K562 (cell line): ENCODE results near the gene QRFPR. TPM values are rescaled to one million over a fixed set of nuclear protein-coding genes. Genes with fewer than 3 reads are reported as not detected.

Experiments
- ATAC-seq: fragments of 200-7000 bp; cut with Tn5 transposase; 3 replicates; pipeline ENCODE4 v1.9.1; 2020; ENCODE audit warnings: moderate library complexity
- BruUV-seq: library from RNA; stranded (reverse); fragments of 400-500 nt; replicated peaks from 2 replicates; lab custom pipeline; 2021; lab: Mats Ljungman, UMichigan
- CTCF ChIA-PET: fragments of 300-600 bp; formaldehyde crosslinking; extraction: SDS; loops from one replicate; lab custom pipeline; 2021; ENCODE audit warnings: low intra/inter-chr PET ratio; lab: Yijun Ruan, JAX
- POLR2A ChIA-PET: fragments of 300-600, 350-650 bp; sonication (Branson Sonifier 250); formaldehyde crosslinking; extraction: SDS; loops from one replicate; lab custom pipeline; 2021; ENCODE audit warnings: antibody characterized with exemption, inconsistent platforms; lab: Yijun Ruan, JAX
- DNase-seq, 4 experiments: peaks; one replicate each; pipeline versions ENCODE4 v3.0.0 to v3.0.0-alpha.2; 2011 to 2018; ENCODE audit warnings: low spot score in 3 of 4, mixed read lengths in 3 of 4; ENCODE audit errors: extremely low read depth in 1 of 4
- FAIRE-seq: peaks from 2 replicates; lab custom pipeline; 2011; peaks lifted over from hg19 to GRCh38; lab: Jason Lieb, UNC
- H2AFZ ChIP-seq: 2 replicates; pipeline ENCODE4 v1.6.0; 2011; ENCODE audit warnings: low read depth, low read length, control low read depth, inconsistent platforms
- H3K27ac ChIP-seq: fragments of 200-600 bp; 3 replicates; pipeline ENCODE4 v1.8.0; 2011; ENCODE audit warnings: low read depth, mild to moderate bottlenecking, control low read depth, inconsistent platforms, low read length, moderate library complexity, mixed read lengths; ENCODE audit errors: extremely low read depth
- H3K27me3 ChIP-seq, 2 experiments: fragments of 300-600 bp in 1 of 2; 2 replicates in 1 of 2; 3 replicates in 1 of 2; pipeline versions ENCODE4 v1.6.0 to v1.8.0; 2011; ENCODE audit warnings: inconsistent platforms in 2 of 2, low read length in 2 of 2, mild to moderate bottlenecking in 1 of 2, mixed read lengths in 1 of 2, moderate library complexity in 1 of 2; ENCODE audit not compliant: control insufficient read depth in 2 of 2, insufficient read depth in 2 of 2
- H3K36me3 ChIP-seq: fragments of 300-600 bp; 3 replicates; pipeline ENCODE4 v1.8.0; 2011; ENCODE audit warnings: mild to moderate bottlenecking, low read length, inconsistent platforms; ENCODE audit not compliant: control insufficient read depth, insufficient read depth
- H3K4me1 ChIP-seq, 2 experiments: fragments of 200-600 bp in 1 of 2; replicated peaks in 1 of 2; 2 replicates in 1 of 2; 3 replicates in 1 of 2; pipeline versions ENCODE4 v1.5.1 to v1.8.0; 2011; ENCODE audit warnings: inconsistent platforms in 2 of 2, low read length in 2 of 2, mild to moderate bottlenecking in 1 of 2, mixed read lengths in 1 of 2, moderate library complexity in 1 of 2; ENCODE audit not compliant: control insufficient read depth in 2 of 2, insufficient read depth in 2 of 2
- H3K4me2 ChIP-seq: 2 replicates; pipeline ENCODE4 v1.6.1; 2011; ENCODE audit warnings: low read length, control low read depth, inconsistent platforms, mixed read lengths; ENCODE audit not compliant: insufficient read depth
- H3K4me3 ChIP-seq: fragments of 200-600 bp; sonication (generic), shearing (Covaris generic); 2 replicates; pipeline ENCODE4 v1.5.1; 2016; ENCODE audit warnings: control low read depth, inconsistent platforms
- H3K79me2 ChIP-seq: fragments of 200-600 bp; 3 replicates; pipeline ENCODE4 v1.8.0; 2011; ENCODE audit warnings: low read length, inconsistent platforms; ENCODE audit not compliant: control insufficient read depth, insufficient read depth
- H3K9ac ChIP-seq, 2 experiments: 2 replicates each; pipeline versions ENCODE4 v1.6.0 to v1.6.1; 2011; ENCODE audit warnings: low read depth in 2 of 2, low read length in 2 of 2, control low read depth in 1 of 2, inconsistent platforms in 1 of 2, mild to moderate bottlenecking in 1 of 2, mixed read lengths in 1 of 2; ENCODE audit not compliant: insufficient read depth in 1 of 2
- H3K9me1 ChIP-seq: one replicate; pipeline ENCODE4 v1.6.0; 2011; ENCODE audit warnings: inconsistent platforms, mild to moderate bottlenecking, low read length, moderate library complexity; ENCODE audit not compliant: control insufficient read depth, insufficient read depth
- H3K9me3 ChIP-seq: replicated peaks from 2 replicates; pipeline ENCODE4 v1.5.1; 2011; ENCODE audit warnings: low read depth, low read length, inconsistent platforms; ENCODE audit not compliant: control insufficient read depth, insufficient read depth
- H4K20me1 ChIP-seq: replicated peaks from 2 replicates; pipeline ENCODE4 v1.6.1; 2011; ENCODE audit warnings: low read length, inconsistent platforms, mixed read lengths; ENCODE audit not compliant: control insufficient read depth, insufficient read depth
- FOSL1 ChIP-seq: fragments of 200-800 bp; sonication (Bioruptor generic); conservative IDR thresholded peaks from 2 replicates; pipeline ENCODE4 v1.6.1; 2016; ENCODE audit warnings: missing genetic modification characterization, missing compliant biosample characterization
- GTF2A2 ChIP-seq: IDR thresholded peaks from 2 replicates; pipeline ENCODE4 v1.6.1; 2016; ENCODE audit warnings: mild to moderate bottlenecking, missing genetic modification characterization, missing compliant biosample characterization
- KDM2B ChIP-seq: fragments of 250-450 bp; sonication (Bioruptor Pico); IDR thresholded peaks from 2 replicates; pipeline ENCODE4 v1.8.0; 2021; ENCODE audit warnings: mild to moderate bottlenecking, moderate library complexity
- PHF8 ChIP-seq: fragments of 200-600 bp; sonication (generic); IDR thresholded peaks from 2 replicates; pipeline ENCODE4 v1.6.1; 2012; ENCODE audit warnings: mixed run types, mild to moderate bottlenecking, inconsistent platforms, low read length, moderate library complexity, borderline replicate concordance
- RBM22 ChIP-seq: fragments of 200-400 bp; formaldehyde crosslinking; IDR thresholded peaks from 2 replicates; pipeline ENCODE4 v1.6.1; 2018; ENCODE audit warnings: low read length, low read depth; ENCODE audit not compliant: poor library complexity, severe bottlenecking
- SAFB ChIP-seq: fragments of 200-400 bp; formaldehyde crosslinking; IDR thresholded peaks from 2 replicates; pipeline ENCODE4 v1.6.1; 2017; ENCODE audit warnings: low read depth, low read length, borderline replicate concordance
- SMARCE1 ChIP-seq: fragments of 450-650 bp; IDR thresholded peaks from 2 replicates; pipeline ENCODE4 v1.7.1; 2016; ENCODE audit warnings: mild to moderate bottlenecking
- TAF15 ChIP-seq: fragments of 200-400 bp; formaldehyde crosslinking; IDR thresholded peaks from 2 replicates; pipeline ENCODE4 v1.6.1; 2017; ENCODE audit warnings: mild to moderate bottlenecking, low read depth, low read length, moderate library complexity
- ZKSCAN1 ChIP-seq: fragments of 150-350 bp; IDR thresholded peaks from 2 replicates; pipeline ENCODE4 v1.6.1; 2016; ENCODE audit warnings: low read depth, low read length
- ZNF212 ChIP-seq: fragments of 450-650 bp; formaldehyde crosslinking; IDR thresholded peaks from 2 replicates; pipeline ENCODE4 v1.4.0; 2020; ENCODE audit warnings: mild to moderate bottlenecking
- ZNF282 ChIP-seq: sonication (generic); formaldehyde crosslinking; IDR thresholded peaks from 2 replicates; pipeline ENCODE4 v1.8.1; 2023; ENCODE audit warnings: missing genetic modification reagents
- ZNF3 ChIP-seq: fragments of 250-450 bp; sonication (Bioruptor Pico); IDR thresholded peaks from 2 replicates; pipeline ENCODE4 v1.5.0; 2021; ENCODE audit warnings: mild to moderate bottlenecking, moderate library complexity
- ZNF347 ChIP-seq: fragments of 450-650 bp; formaldehyde crosslinking; IDR thresholded peaks from 2 replicates; pipeline ENCODE4 v1.4.0; 2020; ENCODE audit warnings: low read depth, mild to moderate bottlenecking, moderate library complexity
- WGBS: fragments of 100-300 bp; shearing (Covaris generic); methylation state at CpG from one replicate; pipeline ENCODE4 v1.1.6; 2016; ENCODE audit warnings: low coverage, mixed read lengths; ENCODE audit not compliant: insufficient coverage; ENCODE audit errors: missing lambda C conversion rate; 5-methylcytosine and 5-hydroxymethylcytosine counted together
- in situ Hi-C: fragments of 300-500 bp; cut with MboI; formaldehyde crosslinking; loops from 4 replicates; pipeline ENCODE4 v1.15.0; 2018; ENCODE audit warnings: inconsistent platforms, mixed read lengths
- intact Hi-C: fragments of 100-400 bp; cut with micrococcal nuclease; formaldehyde crosslinking; loops from 2 replicates; pipeline ENCODE4 v1.14.2; 2022
- polyA plus RNA-seq, 8 experiments: library from polyadenylated mRNA; depleted of rRNA in 4 of 8; stranded (reverse) in 5 of 8; unstranded in 3 of 8; fragments of >200 nt; fragmentation: Nextera tagmentation in 2 of 8; fragmentation: Illumina TruSeq in 1 of 8; extraction: Ambion mirVana in 2 of 8; extraction: Trizol in 1 of 8; gene quantifications; 2 replicates each; pipeline versions ENCODE4 v1.2.1 to v1.2.3, GENCODE V29; 2011 to 2014; ENCODE audit warnings: inconsistent platforms in 1 of 8, missing spikeins in 1 of 8
- total RNA-seq, 7 experiments: library from RNA; depleted of rRNA in 6 of 7; stranded (reverse); fragments of >200 nt in 6 of 7; fragmentation: Illumina TruSeq in 2 of 7; extraction: Trizol in 2 of 7; gene quantifications; 2 replicates each; pipeline versions ENCODE4 v1.2.1 to v1.2.3, GENCODE V29; 2011 to 2021; ENCODE audit warnings: low replicate concordance in 1 of 7
- TF ChIP-seq, protein P1 (sequence below): sonication (generic); formaldehyde crosslinking; IDR thresholded peaks from 2 replicates; pipeline ENCODE4 v1.8.0; 2022; ENCODE audit warnings: missing genetic modification reagents, mild to moderate bottlenecking, moderate library complexity, borderline replicate concordance
- TF ChIP-seq, protein P2 (sequence below): fragments of 450-650 bp; formaldehyde crosslinking; IDR thresholded peaks from 2 replicates; pipeline ENCODE4 v1.4.0; 2020; ENCODE audit warnings: mild to moderate bottlenecking, moderate library complexity

Gene QRFPR
- total and polyA plus RNA-seq, 9 of the 15 experiments (the other 6 are each of a cell fraction or from before 2014, with no cell fraction given) = not detected

DNA sequence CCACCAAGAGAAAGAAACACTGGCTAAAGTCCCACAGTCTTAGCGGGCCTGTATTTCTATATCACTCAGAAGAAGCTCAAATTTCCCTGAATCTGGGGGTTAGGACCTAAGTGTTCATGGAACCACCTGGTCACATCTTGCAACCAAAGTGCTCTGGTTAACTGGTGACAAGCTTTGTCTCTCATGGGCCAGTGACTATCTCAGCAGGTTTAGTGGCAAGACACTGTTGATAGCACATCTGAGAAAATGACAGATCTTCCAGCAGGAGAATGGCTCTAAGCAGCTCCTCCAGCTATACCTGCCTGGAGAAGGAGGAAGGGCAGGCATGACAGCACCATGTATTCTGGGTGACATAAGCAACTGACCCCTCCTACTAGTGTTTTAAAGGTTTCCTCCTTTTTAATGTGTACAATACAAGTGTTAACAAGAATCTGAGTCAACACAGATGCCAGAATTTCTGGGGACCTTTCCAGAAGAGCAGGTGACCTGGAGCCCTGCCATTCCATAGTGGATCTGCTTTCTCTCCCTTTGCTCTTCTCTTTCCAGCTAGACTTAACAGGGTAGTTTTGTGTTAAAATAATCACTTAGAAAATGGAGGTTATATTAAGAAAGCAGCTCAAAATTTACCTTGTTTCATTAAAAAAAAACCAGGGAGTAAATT, 17.3 kb upstream of the QRFPR start:
- no peak overlapping the region for H2AFZ ChIP-seq
- H3K4me3 ChIP-seq = no peak overlapping the region
- H3K9ac ChIP-seq = no peak overlapping the region
- no peaks in the 10 kb centered on the region for H3K27me3 ChIP-seq
- H3K4me1 ChIP-seq = no peaks in the 10 kb centered on the region
- H3K4me2 ChIP-seq = no peak overlapping the region
- no peak for TF ChIP-seq KDM2B (CRISPR knock-in tag)
- TF ChIP-seq ZNF347 (CRISPR knock-in tag) = no peak
- no peak for TF ChIP-seq SMARCE1
- TF ChIP-seq ZKSCAN1 = no peak
- POLR2A ChIA-PET = no interaction called here
- H4K20me1 ChIP-seq = no peaks in the 10 kb centered on the region
- BruUV-seq = no TSS peak
- H3K36me3 ChIP-seq = no peaks in the 10 kb centered on the region
- H3K9me3 ChIP-seq = no peaks in the 10 kb centered on the region
- CTCF ChIA-PET = no interaction called here
- FAIRE-seq (no peak), ATAC-seq (no peak), DNase-seq (no peak)
- no peaks in the 10 kb centered on the region for H3K9me1 ChIP-seq
- in situ Hi-C loops (no loop called here), intact Hi-C loops (no loop called here)
- H3K27ac ChIP-seq = no peak overlapping the region
- H3K79me2 ChIP-seq = no peaks in the 10 kb centered on the region
- 7% methylated on average over 1 of the region's 1 CpG for WGBS

DNA sequence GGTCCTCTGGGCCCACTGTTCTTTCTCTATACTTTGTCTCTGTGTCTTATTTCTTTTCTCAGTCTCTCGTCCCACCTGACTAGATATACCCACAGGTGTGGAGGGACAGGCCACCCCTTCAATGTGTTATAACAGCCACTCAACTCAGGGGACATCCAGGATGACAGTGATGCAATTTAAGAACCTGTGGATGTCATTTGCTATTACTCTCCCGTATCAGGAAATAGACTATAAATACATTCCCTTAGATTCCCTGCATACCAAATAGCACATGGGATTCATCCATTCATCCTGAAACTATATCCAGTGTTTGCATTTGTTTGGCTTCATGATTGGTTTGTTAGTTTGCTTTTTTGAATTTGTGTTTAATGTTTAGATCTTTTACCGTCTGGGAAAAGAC, 16.6 kb upstream of the QRFPR start:
- Histone ChIP-seq H3K9me1 (no peaks in the 10 kb centered on the region), H3K9me3 (no peaks in the 10 kb centered on the region), H3K36me3 (no peaks in the 10 kb centered on the region), H3K9ac (no peak overlapping the region), H4K20me1 (no peaks in the 10 kb centered on the region), H3K4me2 (no peak overlapping the region), H3K27ac (no peak overlapping the region), H3K27me3 (no peaks in the 10 kb centered on the region), H3K79me2 (no peaks in the 10 kb centered on the region), H3K4me3 (no peak overlapping the region), H3K4me1 (no peaks in the 10 kb centered on the region), H2AFZ (no peak overlapping the region)
- ATAC-seq = no peak
- no peak for FAIRE-seq
- DNase-seq = no peak
- WGBS = 0% methylated on average over 3 of the region's 3 CpGs
- in situ Hi-C loops (no loop called here), intact Hi-C loops (no loop called here)
- CTCF ChIA-PET = no interaction called here
- POLR2A ChIA-PET = no interaction called here
- BruUV-seq = no TSS peak
- TF ChIP-seq, protein P1, sequence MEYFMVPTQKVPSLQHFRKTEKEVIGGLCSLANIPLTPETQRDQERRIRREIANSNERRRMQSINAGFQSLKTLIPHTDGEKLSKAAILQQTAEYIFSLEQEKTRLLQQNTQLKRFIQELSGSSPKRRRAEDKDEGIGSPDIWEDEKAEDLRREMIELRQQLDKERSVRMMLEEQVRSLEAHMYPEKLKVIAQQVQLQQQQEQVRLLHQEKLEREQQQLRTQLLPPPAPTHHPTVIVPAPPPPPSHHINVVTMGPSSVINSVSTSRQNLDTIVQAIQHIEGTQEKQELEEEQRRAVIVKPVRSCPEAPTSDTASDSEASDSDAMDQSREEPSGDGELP = no peak
- TF ChIP-seq SAFB (no peak), GTF2A2 (no peak), ZNF282 (no peak), RBM22 (no peak), ZNF3 (CRISPR knock-in tag) (no peak), TAF15 (no peak), FOSL1 (tag) (no peak), PHF8 (no peak), ZNF212 (CRISPR knock-in tag) (no peak)
- TF ChIP-seq, protein P2, sequence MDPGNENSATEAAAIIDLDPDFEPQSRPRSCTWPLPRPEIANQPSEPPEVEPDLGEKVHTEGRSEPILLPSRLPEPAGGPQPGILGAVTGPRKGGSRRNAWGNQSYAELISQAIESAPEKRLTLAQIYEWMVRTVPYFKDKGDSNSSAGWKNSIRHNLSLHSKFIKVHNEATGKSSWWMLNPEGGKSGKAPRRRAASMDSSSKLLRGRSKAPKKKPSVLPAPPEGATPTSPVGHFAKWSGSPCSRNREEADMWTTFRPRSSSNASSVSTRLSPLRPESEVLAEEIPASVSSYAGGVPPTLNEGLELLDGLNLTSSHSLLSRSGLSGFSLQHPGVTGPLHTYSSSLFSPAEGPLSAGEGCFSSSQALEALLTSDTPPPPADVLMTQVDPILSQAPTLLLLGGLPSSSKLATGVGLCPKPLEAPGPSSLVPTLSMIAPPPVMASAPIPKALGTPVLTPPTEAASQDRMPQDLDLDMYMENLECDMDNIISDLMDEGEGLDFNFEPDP (CRISPR knock-in tag) = no peak
